Heart left ventricle (tissue), 16 donors: ENCODE measurements around the gene SAPCD1. TPM values are rescaled to one million over a fixed set of nuclear protein-coding genes. Genes with fewer than 3 reads are reported as not detected.
A peak's percentile ranks its signal among the peaks of the same experiment; 100 is the strongest.

ENCODE experiments used
- ATAC-seq, 4 donors: fragments of 200-7000 bp; cut with Tn5 transposase; one replicate each; pipeline ENCODE4 v1.9.1; 2020 to 2022; ENCODE audit warnings: moderate library complexity in 4 of 4, mild to moderate bottlenecking in 3 of 4, moderate number of reproducible peaks in 1 of 4
- DNase-seq, 5 donors: peaks; one replicate each; pipeline ENCODE4 v3.0.0-alpha.2; 2020
- H3K27ac ChIP-seq, 12 donors: fragments of 200-600 bp; sonication (generic) in 4 of 12; one replicate each; pipeline versions ENCODE4 v1.5.0 to v1.8.0; 2016 to 2022; ENCODE audit warnings: mild to moderate bottlenecking in 2 of 12
- H3K27me3 ChIP-seq, 9 donors: fragments of 200-600 bp; sonication (generic) in 2 of 9; one replicate each; pipeline versions ENCODE4 v1.5.1 to v1.8.0; 2016 to 2022; ENCODE audit warnings: mild to moderate bottlenecking in 3 of 9
- H3K36me3 ChIP-seq, 9 donors: fragments of 200-600 bp; sonication (generic) in 2 of 9; one replicate each; pipeline versions ENCODE4 v1.5.0 to v1.8.0; 2018 to 2022; ENCODE audit warnings: mild to moderate bottlenecking in 2 of 9
- H3K4me1 ChIP-seq, 12 donors: fragments of 200-600 bp; sonication (generic) in 4 of 12; one replicate each; pipeline versions ENCODE4 v1.5.0 to v1.8.0; 2016 to 2022; ENCODE audit warnings: mild to moderate bottlenecking in 3 of 12
- H3K4me3 ChIP-seq, 12 donors: fragments of 200-600 bp; sonication (generic) in 4 of 12; one replicate each; pipeline versions ENCODE4 v1.5.0 to v1.8.0; 2017 to 2022; ENCODE audit warnings: mild to moderate bottlenecking in 9 of 12, moderate library complexity in 4 of 12
- H3K9me3 ChIP-seq, 12 donors: fragments of 200-600 bp; sonication (generic) in 4 of 12; one replicate each; pipeline versions ENCODE4 v1.5.0 to v1.8.0; 2016 to 2022; ENCODE audit warnings: mild to moderate bottlenecking in 1 of 12
- CTCF ChIP-seq, 12 donors: fragments of 200-600 bp; sonication (generic) in 4 of 12; IDR thresholded peaks; one replicate each; pipeline versions ENCODE4 v1.5.0 to v1.8.0; 2018 to 2022; ENCODE audit warnings: antibody characterized with exemption in 12 of 12, mild to moderate bottlenecking in 5 of 12
- POLR2A ChIP-seq, 2 donors: fragments of 450-650 bp; IDR thresholded peaks; one replicate each; pipeline ENCODE4 v1.6.1; 2017; ENCODE audit warnings: antibody characterized with exemption in 2 of 2, mild to moderate bottlenecking in 2 of 2, moderate library complexity in 2 of 2
- WGBS, 4 donors: extraction: QIAGEN DNeasy Blood & Tissue Kit in 2 of 4; methylation state at CpG; one replicate each; pipeline versions ENCODE4 v1.1.5 to v1.1.7; 2013 to 2018; 5-methylcytosine and 5-hydroxymethylcytosine counted together
- intact Hi-C, 10 donors: fragments of 100-400 bp; cut with DNase I; formaldehyde crosslinking; loops; one replicate each; pipeline versions ENCODE4 v1.11.1 to v1.14.2; 2022
- polyA plus RNA-seq, 2 donors: library from polyadenylated mRNA; stranded (reverse); fragments of 200-250 nt; gene quantifications; one replicate each; pipeline ENCODE4 v1.2.3, GENCODE V29; 2013
- total RNA-seq, 9 donors: library from RNA; depleted of rRNA in 2 of 9; stranded (reverse); fragments of >200 nt in 2 of 9; fragmentation: NEBNext Ultra II Directional in 3 of 9; extraction: Animal tissue kit (Norgen Biotek cat#: 25700) in 3 of 9; gene quantifications; one replicate each; pipeline versions ENCODE4 v1.1.0 to v1.2.4, GENCODE V29; 2016 to 2023
- donor health status: ischemic (EF 13 %, LVEDD 7.1; RV severe dilation, severe dysfunction).
- donor health status: healthy with polysubstance abuse.
- donor health status: DM: no; HTN: yes; CAD: no.
- donor health status: DM: no; HTN: no; CAD: no.
- donor health status: ischemic (EF 25% LVEDD 6.9; RV normal size, moderate dysfunction).
- donor health status: ischemic (EF 25% LVEDD 5.7; RV mildly dilated, moderate dysfunction).
- donor health status: healthy.
- donor health status: DM: yes; HTN: yes; CAD: no.
- donor health status: ischemic (EF 35%, LVEDD 5.7; RV mildly dilated, moderate dysfunction).
- donor health status: nonischemic (EF 11% LVEDD 7.7; RV severe dilation, severe dysfunction).
- donor health status: DM: yes; HTN: yes; CAD: no.
- donor health status: PGD.
- donor health status: ischemic (EF 29% LVEDD 5.4; RV normal size, mild dysfunction).
- donor health status: nonischemic (EF 23%, LVEDD 6.1; RV moderate dilation, normal function).

SAPCD1 gene
- total and polyA plus RNA-seq, 11 donors, result 0.35 to 1.5 (median 0.73) TPM; not detected in 6

- no peak for ATAC-seq
- TF ChIP-seq CTCF (IDR thresholded peaks at IDR 0.05) (no peak), POLR2A (IDR thresholded peaks at IDR 0.05) (no peak)
- Histone ChIP-seq H3K27me3 (no peaks in the 10 kb centered on the region), H3K27ac (peak within 1 kb of the TSS in 1 of 12 donors; percentile 51), H3K36me3 (no peaks in the 10 kb centered on the region), H3K4me1 (peaks cover 0 to 11% (median 0%) of the 10 kb centered on the region in 12 donors), H3K4me3 (no peak within 1 kb of the TSS), H3K9me3 (no peaks in the 10 kb centered on the region)
- 72 to 81% (median 80%) methylated on average over 16 of the region's 16 CpGs for WGBS, 4 donors
- DNase-seq, result peak in 1 of 5 donors; percentile 6
- intact Hi-C loops, result no loop called here
Observed at GRCh38 chr6:31715022-31715958, 47.2 kb upstream of the SAPCD1 start, which contains the start of gene LY6G6D. Gene LY6G6D (plus strand): TSS chr6:31715348. CDS start chr6:31715356, 8 bp downstream.

- Histone ChIP-seq H3K36me3 (no peaks in the 10 kb centered on the region), H3K9me3 (no peaks in the 10 kb centered on the region), H3K4me1 (no peaks in the 10 kb centered on the region), H3K27me3 (no peaks in the 10 kb centered on the region), H3K27ac (no peak overlapping the region), H3K4me3 (no peak overlapping the region)
- 61 to 75% (median 68%) methylated on average over 10 of the region's 10 CpGs for WGBS, 4 donors
- TF ChIP-seq CTCF (IDR thresholded peaks at IDR 0.05) (no peak), POLR2A (IDR thresholded peaks at IDR 0.05) (no peak)
- intact Hi-C loops, result no loop called here
- DNase-seq, result no peak
- ATAC-seq, result no peak
Observed at GRCh38 chr6:31717499-31718222, 44.8 kb upstream of the SAPCD1 start.

- ATAC-seq, result no peak
- 86 to 92% (median 87%) methylated on average over 1 of the region's 1 CpG for WGBS, 4 donors
- no peaks in the 10 kb centered on the region for H3K36me3 ChIP-seq
Observed at GRCh38 chr6:31718265-31718664, 44.2 kb upstream of the SAPCD1 start.

More at GRCh38 chr6:31718265-31718664, 44.2 kb upstream of the SAPCD1 start:
- H3K27ac ChIP-seq, result no peak overlapping the region
- no peaks in the 10 kb centered on the region for H3K9me3 ChIP-seq
- no peaks in the 10 kb centered on the region for H3K4me1 ChIP-seq
- H3K4me3 ChIP-seq, result no peak overlapping the region
- no peak for TF ChIP-seq POLR2A (IDR thresholded peaks at IDR 0.05)
- TF ChIP-seq CTCF (IDR thresholded peaks at IDR 0.05), result no peak
- intact Hi-C loops, result no loop called here
- DNase-seq, result no peak
- H3K27me3 ChIP-seq, result no peaks in the 10 kb centered on the region
